Caco-2 (cell line): ENCODE results near the gene C15orf40. TPM values are rescaled to one million over a fixed set of nuclear protein-coding genes. Genes with fewer than 3 reads are reported as not detected.

Experiments
- BruUV-seq: library from RNA; stranded (reverse); fragments of 400-500 nt; replicated peaks from 2 replicates; lab custom pipeline; 2021; lab: Mats Ljungman, UMichigan
- CTCF ChIA-PET: fragments of 300-600 bp; sonication (Branson Sonifier 250); formaldehyde crosslinking; loops from one replicate; lab custom pipeline; 2022; ENCODE audit warnings: antibody characterized with exemption; lab: Charles Lee
- POLR2A ChIA-PET: fragments of 300-600 bp; sonication (Branson Sonifier 250); formaldehyde crosslinking; loops from one replicate; lab custom pipeline; 2022; ENCODE audit warnings: antibody characterized with exemption; lab: Charles Lee
- DNase-seq, 2 experiments: peaks; one replicate each; pipeline versions ENCODE4 v3.0.0 to v3.0.0-alpha.2; 2020 to 2022
- H3K27me3 ChIP-seq: replicated peaks from 2 replicates; pipeline ENCODE4 v1.6.0; 2011; ENCODE audit warnings: low read length; ENCODE audit not compliant: control insufficient read depth, insufficient read depth
- H3K36me3 ChIP-seq: 2 replicates; pipeline ENCODE4 v1.5.1; 2011; ENCODE audit warnings: low read length; ENCODE audit not compliant: control insufficient read depth, insufficient read depth
- H3K4me1 ChIP-seq: fragments of 250-450 bp; sonication (Bioruptor Pico); 2 replicates; pipeline ENCODE4 v1.5.1; 2020; ENCODE audit warnings: mild to moderate bottlenecking
- H3K4me3 ChIP-seq: 2 replicates; pipeline ENCODE4 v1.5.1; 2011; ENCODE audit warnings: low read depth, mild to moderate bottlenecking, control low read depth, low read length
- H3K9me3 ChIP-seq: fragments of 250-450 bp; sonication (Bioruptor Pico); 2 replicates; pipeline ENCODE4 v1.5.1; 2020; ENCODE audit warnings: mild to moderate bottlenecking, moderate library complexity
- H3K27ac Mint-ChIP-seq: one replicate; pipeline ENCODE4 v1.8.0; 2022; ENCODE audit warnings: mixed read lengths; ENCODE audit not compliant: unreplicated experiment
- H3K27me3 Mint-ChIP-seq: one replicate; pipeline ENCODE4 v1.8.0; 2022; ENCODE audit warnings: mixed read lengths; ENCODE audit not compliant: insufficient read depth, unreplicated experiment
- H3K36me3 Mint-ChIP-seq: one replicate; pipeline ENCODE4 v1.8.0; 2022; ENCODE audit warnings: mild to moderate bottlenecking, mixed read lengths; ENCODE audit not compliant: insufficient read depth, unreplicated experiment
- H3K4me1 Mint-ChIP-seq: one replicate; pipeline ENCODE4 v1.8.0; 2022; ENCODE audit warnings: low read depth, mixed read lengths; ENCODE audit not compliant: unreplicated experiment
- H3K4me3 Mint-ChIP-seq: one replicate; pipeline ENCODE4 v1.8.0; 2022; ENCODE audit warnings: mild to moderate bottlenecking, moderate library complexity, mixed read lengths; ENCODE audit not compliant: unreplicated experiment
- H3K9me3 Mint-ChIP-seq: one replicate; pipeline ENCODE4 v1.8.0; 2022; ENCODE audit warnings: mixed read lengths; ENCODE audit not compliant: unreplicated experiment
- intact Hi-C: fragments of 100-400 bp; cut with micrococcal nuclease; formaldehyde crosslinking; loops from one replicate; pipeline ENCODE4 v1.10.0; 2022; ENCODE audit not compliant: unreplicated experiment
- total RNA-seq: library from RNA; stranded (reverse); gene quantifications from 2 replicates; pipeline ENCODE4 v1.2.3, GENCODE V29; 2022
- TF ChIP-seq, protein P1 (sequence below), 2 experiments: fragments of 200-600 bp in 1 of 2; IDR thresholded peaks; 1 replicate in 1 of 2; 2 replicates in 1 of 2; pipeline versions ENCODE4 v1.5.1 to v1.8.0; 2011 to 2022; ENCODE audit warnings: antibody characterized with exemption in 1 of 2, control low read depth in 1 of 2, inconsistent platforms in 1 of 2, low read depth in 1 of 2, low read length in 1 of 2, mild to moderate bottlenecking in 1 of 2, moderate library complexity in 1 of 2; ENCODE audit not compliant: insufficient read depth in 1 of 2, severe bottlenecking in 1 of 2, unreplicated experiment in 1 of 2

The C15orf40 gene
- total RNA-seq, 1 experiment from 2014 or later = 27.2 TPM

DNA sequence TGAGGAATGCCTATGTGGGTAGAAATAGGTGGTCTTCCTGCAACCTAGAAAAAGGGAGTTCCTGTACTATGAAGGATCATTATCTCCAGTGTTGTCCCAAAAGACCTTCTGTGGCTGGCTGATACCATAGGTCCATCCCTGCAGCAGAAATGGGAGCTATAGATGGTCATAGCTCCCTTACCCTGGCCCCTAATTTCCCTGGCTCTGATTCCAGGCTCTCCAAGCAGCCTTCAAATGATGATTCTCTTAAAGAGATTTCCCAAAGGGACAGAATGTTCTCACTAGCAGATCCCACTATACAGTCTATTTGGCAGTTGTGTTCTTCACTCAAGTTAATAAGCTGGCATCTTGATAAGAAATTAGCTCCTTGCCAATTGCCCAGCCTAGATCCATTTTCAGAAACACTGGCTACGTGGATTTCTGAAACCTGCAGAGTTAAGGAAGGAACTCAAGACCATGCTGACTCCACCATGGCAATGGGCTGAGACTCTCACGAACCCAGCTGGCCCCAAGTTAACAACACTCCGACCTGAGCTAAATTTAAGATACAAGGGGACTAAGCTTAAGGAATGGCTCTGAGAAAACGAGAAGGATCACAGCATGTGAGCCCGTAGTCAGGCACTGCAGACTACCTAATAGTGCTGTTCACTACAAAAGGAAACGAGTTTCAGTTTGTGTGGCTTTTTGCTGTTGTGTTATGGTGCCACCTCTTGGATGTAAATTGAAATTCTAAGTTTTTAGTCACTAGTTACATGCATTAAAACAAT is 11.4 kb downstream of the C15orf40 start:
- H3K4me1 Mint-ChIP-seq = no peaks in the 10 kb centered on the region
- H3K4me1 ChIP-seq = no peaks in the 10 kb centered on the region
- H3K27me3 Mint-ChIP-seq = no peaks in the 10 kb centered on the region
- H3K9me3 ChIP-seq = no peaks in the 10 kb centered on the region
- H3K36me3 ChIP-seq = no peaks in the 10 kb centered on the region
- intact Hi-C loops = loop anchor here (1.0 to 2.0 kb wide), 2 partner anchors 151 to 459 kb away; partner anchors contain the start of gene RPS17
- no peak overlapping the region for H3K4me3 ChIP-seq
- CTCF ChIA-PET = no interaction called here
- peak in 1 of 2 experiments; percentile 19 for DNase-seq
- no peak overlapping the region for H3K4me3 Mint-ChIP-seq
- BruUV-seq = no TSS peak
- POLR2A ChIA-PET = no interaction called here
- no peaks in the 10 kb centered on the region for H3K9me3 Mint-ChIP-seq
- no peaks in the 10 kb centered on the region for H3K27me3 ChIP-seq
- TF ChIP-seq, protein P1, sequence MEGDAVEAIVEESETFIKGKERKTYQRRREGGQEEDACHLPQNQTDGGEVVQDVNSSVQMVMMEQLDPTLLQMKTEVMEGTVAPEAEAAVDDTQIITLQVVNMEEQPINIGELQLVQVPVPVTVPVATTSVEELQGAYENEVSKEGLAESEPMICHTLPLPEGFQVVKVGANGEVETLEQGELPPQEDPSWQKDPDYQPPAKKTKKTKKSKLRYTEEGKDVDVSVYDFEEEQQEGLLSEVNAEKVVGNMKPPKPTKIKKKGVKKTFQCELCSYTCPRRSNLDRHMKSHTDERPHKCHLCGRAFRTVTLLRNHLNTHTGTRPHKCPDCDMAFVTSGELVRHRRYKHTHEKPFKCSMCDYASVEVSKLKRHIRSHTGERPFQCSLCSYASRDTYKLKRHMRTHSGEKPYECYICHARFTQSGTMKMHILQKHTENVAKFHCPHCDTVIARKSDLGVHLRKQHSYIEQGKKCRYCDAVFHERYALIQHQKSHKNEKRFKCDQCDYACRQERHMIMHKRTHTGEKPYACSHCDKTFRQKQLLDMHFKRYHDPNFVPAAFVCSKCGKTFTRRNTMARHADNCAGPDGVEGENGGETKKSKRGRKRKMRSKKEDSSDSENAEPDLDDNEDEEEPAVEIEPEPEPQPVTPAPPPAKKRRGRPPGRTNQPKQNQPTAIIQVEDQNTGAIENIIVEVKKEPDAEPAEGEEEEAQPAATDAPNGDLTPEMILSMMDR (IDR thresholded peaks at IDR 0.05; ENCODE audit: insufficient read depth in 1 of 2, low read depth in 1 of 2, low read length in 1 of 2, severe bottlenecking in 1 of 2, unreplicated experiment in 1 of 2) = peak; percentile 10 to 15
- no peak overlapping the region for H3K27ac Mint-ChIP-seq
- no peaks in the 10 kb centered on the region for H3K36me3 Mint-ChIP-seq

DNA sequence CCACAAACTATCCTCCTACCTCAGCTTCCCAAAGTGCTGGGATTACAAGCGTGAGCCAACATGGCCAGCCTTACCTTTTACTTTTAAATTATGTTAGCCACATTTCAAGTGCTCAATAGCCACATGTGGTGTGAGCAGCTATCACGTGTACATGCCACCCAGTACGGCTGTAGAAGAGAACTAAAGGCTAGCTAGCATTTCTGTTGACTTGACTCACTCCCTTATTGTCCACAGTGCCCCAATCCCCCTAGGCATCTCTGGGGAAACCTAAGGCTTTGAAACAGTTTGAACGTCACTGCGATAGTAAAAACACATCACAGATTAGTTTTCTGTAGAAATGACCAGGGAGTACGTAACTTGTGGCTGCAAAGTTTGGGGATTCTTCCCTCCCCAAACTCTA is 12.0 kb downstream of the C15orf40 start:
- TF ChIP-seq, protein P1 (IDR thresholded peaks at IDR 0.05; ENCODE audit: insufficient read depth in 1 of 2, low read depth in 1 of 2, low read length in 1 of 2, severe bottlenecking in 1 of 2, unreplicated experiment in 1 of 2) = no peak
- Mint-ChIP-seq H3K4me1 (no peaks in the 10 kb centered on the region), H3K4me3 (no peak overlapping the region), H3K27me3 (no peaks in the 10 kb centered on the region), H3K9me3 (no peaks in the 10 kb centered on the region), H3K27ac (no peak overlapping the region), H3K36me3 (no peaks in the 10 kb centered on the region)
- no peaks in the 10 kb centered on the region for H3K36me3 ChIP-seq
- DNase-seq = no peak
- H3K9me3 ChIP-seq = no peaks in the 10 kb centered on the region
- no peaks in the 10 kb centered on the region for H3K27me3 ChIP-seq
- no peak overlapping the region for H3K4me3 ChIP-seq
- H3K4me1 ChIP-seq = no peaks in the 10 kb centered on the region
- no TSS peak for BruUV-seq
- ChIA-PET POLR2A (no interaction called here), CTCF (interaction anchor here (0.9 kb wide), 1 partner anchor 12 kb away, joined by 3 read pairs; no protein-coding TSS in a partner anchor)
- intact Hi-C loops = no loop called here

DNA sequence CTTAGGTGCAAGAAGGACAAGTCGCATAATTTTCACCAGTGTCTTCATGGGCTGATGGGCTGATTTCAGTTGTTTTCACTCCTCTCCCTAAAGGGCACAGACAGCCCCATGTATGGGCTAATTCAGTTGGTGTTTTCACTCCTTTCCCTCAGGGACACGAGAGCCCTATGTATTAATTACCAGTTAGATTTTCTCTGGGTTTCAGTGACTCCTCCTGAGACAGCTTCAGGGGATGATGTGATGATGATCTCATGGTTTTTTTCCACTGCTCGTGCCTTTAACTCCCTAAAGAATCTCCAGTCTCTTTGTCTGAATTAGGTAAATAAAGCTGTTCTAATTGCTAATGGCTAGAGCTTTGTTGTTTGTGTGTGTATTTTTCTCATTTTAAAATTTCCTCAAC is 15.5 kb downstream of the C15orf40 start:
- TF ChIP-seq, protein P1 (IDR thresholded peaks at IDR 0.05; ENCODE audit: insufficient read depth in 1 of 2, low read depth in 1 of 2, low read length in 1 of 2, severe bottlenecking in 1 of 2, unreplicated experiment in 1 of 2) = no peak
- H3K27me3 Mint-ChIP-seq = no peaks in the 10 kb centered on the region
- POLR2A ChIA-PET = no interaction called here

More for the DNA sequence above, 15.5 kb downstream of the C15orf40 start:
- no peaks in the 10 kb centered on the region for H3K4me1 Mint-ChIP-seq
- no peak overlapping the region for H3K4me3 ChIP-seq
- no TSS peak for BruUV-seq
- CTCF ChIA-PET = no interaction called here
- H3K36me3 ChIP-seq = no peaks in the 10 kb centered on the region
- no peaks in the 10 kb centered on the region for H3K9me3 Mint-ChIP-seq
- H3K9me3 ChIP-seq = no peaks in the 10 kb centered on the region
- no peaks in the 10 kb centered on the region for H3K4me1 ChIP-seq
- H3K27ac Mint-ChIP-seq = no peak overlapping the region
- no peak for DNase-seq
- intact Hi-C loops = no loop called here
- H3K27me3 ChIP-seq = no peaks in the 10 kb centered on the region
- no peak overlapping the region for H3K4me3 Mint-ChIP-seq
- H3K36me3 Mint-ChIP-seq = peaks cover 5% of the 10 kb centered on the region
